K562 (cell line): ENCODE measurements around the gene MED12. TPM values are rescaled to one million over a fixed set of nuclear protein-coding genes. Genes with fewer than 3 reads are reported as not detected.
A peak's percentile ranks its signal among the peaks of the same experiment; 100 is the strongest.

Experiments used
- ATAC-seq: fragments of 200-7000 bp; cut with Tn5 transposase; 3 replicates; pipeline ENCODE4 v1.9.1; 2020; ENCODE audit warnings: moderate library complexity
- BruUV-seq: library from RNA; stranded (reverse); fragments of 400-500 nt; replicated peaks from 2 replicates; lab custom pipeline; 2021; lab: Mats Ljungman, UMichigan
- CTCF ChIA-PET: fragments of 300-600 bp; formaldehyde crosslinking; extraction: SDS; loops from one replicate; lab custom pipeline; 2021; ENCODE audit warnings: low intra/inter-chr PET ratio; lab: Yijun Ruan, JAX
- POLR2A ChIA-PET: fragments of 300-600, 350-650 bp; sonication (Branson Sonifier 250); formaldehyde crosslinking; extraction: SDS; loops from one replicate; lab custom pipeline; 2021; ENCODE audit warnings: antibody characterized with exemption, inconsistent platforms; lab: Yijun Ruan, JAX
- DNase-seq, 4 experiments: peaks; one replicate each; pipeline versions ENCODE4 v3.0.0 to v3.0.0-alpha.2; 2011 to 2018; ENCODE audit warnings: low spot score in 3 of 4, mixed read lengths in 3 of 4; ENCODE audit errors: extremely low read depth in 1 of 4
- FAIRE-seq: peaks from 2 replicates; lab custom pipeline; 2011; peaks lifted over from hg19 to GRCh38; lab: Jason Lieb, UNC
- H2AFZ ChIP-seq: 2 replicates; pipeline ENCODE4 v1.6.0; 2011; ENCODE audit warnings: low read depth, low read length, control low read depth, inconsistent platforms
- H3K27ac ChIP-seq: fragments of 200-600 bp; 3 replicates; pipeline ENCODE4 v1.8.0; 2011; ENCODE audit warnings: low read depth, mild to moderate bottlenecking, control low read depth, inconsistent platforms, low read length, moderate library complexity, mixed read lengths; ENCODE audit errors: extremely low read depth
- H3K27me3 ChIP-seq, 2 experiments: fragments of 300-600 bp in 1 of 2; 2 replicates in 1 of 2; 3 replicates in 1 of 2; pipeline versions ENCODE4 v1.6.0 to v1.8.0; 2011; ENCODE audit warnings: inconsistent platforms in 2 of 2, low read length in 2 of 2, mild to moderate bottlenecking in 1 of 2, mixed read lengths in 1 of 2, moderate library complexity in 1 of 2; ENCODE audit not compliant: control insufficient read depth in 2 of 2, insufficient read depth in 2 of 2
- H3K36me3 ChIP-seq: fragments of 300-600 bp; 3 replicates; pipeline ENCODE4 v1.8.0; 2011; ENCODE audit warnings: mild to moderate bottlenecking, low read length, inconsistent platforms; ENCODE audit not compliant: control insufficient read depth, insufficient read depth
- H3K4me1 ChIP-seq, 2 experiments: fragments of 200-600 bp in 1 of 2; replicated peaks in 1 of 2; 2 replicates in 1 of 2; 3 replicates in 1 of 2; pipeline versions ENCODE4 v1.5.1 to v1.8.0; 2011; ENCODE audit warnings: inconsistent platforms in 2 of 2, low read length in 2 of 2, mild to moderate bottlenecking in 1 of 2, mixed read lengths in 1 of 2, moderate library complexity in 1 of 2; ENCODE audit not compliant: control insufficient read depth in 2 of 2, insufficient read depth in 2 of 2
- H3K4me2 ChIP-seq: 2 replicates; pipeline ENCODE4 v1.6.1; 2011; ENCODE audit warnings: low read length, control low read depth, inconsistent platforms, mixed read lengths; ENCODE audit not compliant: insufficient read depth
- H3K4me3 ChIP-seq: fragments of 200-600 bp; sonication (generic), shearing (Covaris generic); 2 replicates; pipeline ENCODE4 v1.5.1; 2016; ENCODE audit warnings: control low read depth, inconsistent platforms
- H3K79me2 ChIP-seq: fragments of 200-600 bp; 3 replicates; pipeline ENCODE4 v1.8.0; 2011; ENCODE audit warnings: low read length, inconsistent platforms; ENCODE audit not compliant: control insufficient read depth, insufficient read depth
- H3K9ac ChIP-seq, 2 experiments: 2 replicates each; pipeline versions ENCODE4 v1.6.0 to v1.6.1; 2011; ENCODE audit warnings: low read depth in 2 of 2, low read length in 2 of 2, control low read depth in 1 of 2, inconsistent platforms in 1 of 2, mild to moderate bottlenecking in 1 of 2, mixed read lengths in 1 of 2; ENCODE audit not compliant: insufficient read depth in 1 of 2
- H3K9me1 ChIP-seq: one replicate; pipeline ENCODE4 v1.6.0; 2011; ENCODE audit warnings: inconsistent platforms, mild to moderate bottlenecking, low read length, moderate library complexity; ENCODE audit not compliant: control insufficient read depth, insufficient read depth
- H3K9me3 ChIP-seq: replicated peaks from 2 replicates; pipeline ENCODE4 v1.5.1; 2011; ENCODE audit warnings: low read depth, low read length, inconsistent platforms; ENCODE audit not compliant: control insufficient read depth, insufficient read depth
- H4K20me1 ChIP-seq: replicated peaks from 2 replicates; pipeline ENCODE4 v1.6.1; 2011; ENCODE audit warnings: low read length, inconsistent platforms, mixed read lengths; ENCODE audit not compliant: control insufficient read depth, insufficient read depth
- CBFA2T2 ChIP-seq: fragments of 450-650 bp; conservative IDR thresholded peaks from 2 replicates; pipeline ENCODE4 v1.6.1; 2017; ENCODE audit warnings: mild to moderate bottlenecking
- CBFA2T3 ChIP-seq: fragments of 450-650 bp; IDR thresholded peaks from 2 replicates; pipeline ENCODE4 v1.6.1; 2017
- CXXC5 ChIP-seq: fragments of 250-450 bp; sonication (Bioruptor Pico); IDR thresholded peaks from 2 replicates; pipeline ENCODE4 v1.8.0; 2022; ENCODE audit warnings: inconsistent platforms, mild to moderate bottlenecking, moderate library complexity
- HDAC2 ChIP-seq: fragments of 450-650 bp; IDR thresholded peaks from 2 replicates; pipeline ENCODE4 v1.6.1; 2016; ENCODE audit warnings: mild to moderate bottlenecking
- MBD2 ChIP-seq: sonication (generic); IDR thresholded peaks from 2 replicates; pipeline ENCODE4 v1.6.1; 2016; ENCODE audit warnings: low read depth, borderline replicate concordance
- MXD1 ChIP-seq: fragments of 250-450 bp; sonication (Bioruptor Pico); IDR thresholded peaks from 2 replicates; pipeline ENCODE4 v1.8.0; 2021; ENCODE audit warnings: borderline replicate concordance, mild to moderate bottlenecking, moderate library complexity; ENCODE audit not compliant: poor library complexity, severe bottlenecking
- MXI1 ChIP-seq: IDR thresholded peaks from 2 replicates; pipeline ENCODE4 v1.6.1; 2011; ENCODE audit warnings: low read depth, mild to moderate bottlenecking, improper control_type of control experiment, low read length
- NCOR1 ChIP-seq: fragments of 450-650 bp; IDR thresholded peaks from 2 replicates; pipeline ENCODE4 v1.6.1; 2016; ENCODE audit warnings: mild to moderate bottlenecking, moderate library complexity
- NR2C1 ChIP-seq, 2 experiments: fragments of 450-650 bp; IDR thresholded peaks; 2 replicates each; pipeline ENCODE4 v1.6.1; 2017; ENCODE audit warnings: mild to moderate bottlenecking in 2 of 2, antibody characterized with exemption in 1 of 2, inconsistent platforms in 1 of 2, missing compliant biosample characterization in 1 of 2, missing genetic modification characterization in 1 of 2
- NR2C2 ChIP-seq, 2 experiments: fragments of 200-800 bp in 1 of 2; sonication (Bioruptor generic) in 1 of 2; sonication (generic) in 1 of 2; formaldehyde crosslinking in 1 of 2; IDR thresholded peaks; 2 replicates each; pipeline versions ENCODE4 v1.6.1 to v1.8.0; 2016 to 2022; ENCODE audit warnings: mild to moderate bottlenecking in 1 of 2, missing compliant biosample characterization in 1 of 2, missing genetic modification characterization in 1 of 2, missing genetic modification reagents in 1 of 2
- PTTG1 ChIP-seq: fragments of 450-650 bp; IDR thresholded peaks from 2 replicates; pipeline ENCODE4 v1.6.1; 2016; ENCODE audit warnings: low read depth, mild to moderate bottlenecking, missing genetic modification characterization, missing compliant biosample characterization
- RBFOX2 ChIP-seq: fragments of 200-400 bp; formaldehyde crosslinking; IDR thresholded peaks from 2 replicates; pipeline ENCODE4 v1.6.1; 2017; ENCODE audit warnings: low read depth, mild to moderate bottlenecking, low read length, moderate library complexity
- SLC30A9 ChIP-seq: fragments of 250-450 bp; sonication (Bioruptor Pico); IDR thresholded peaks from 2 replicates; pipeline ENCODE4 v1.8.0; 2022; ENCODE audit warnings: mild to moderate bottlenecking, moderate library complexity
- THRB ChIP-seq: fragments of 450-650 bp; formaldehyde crosslinking; conservative IDR thresholded peaks from 2 replicates; pipeline ENCODE4 v1.4.0; 2022; ENCODE audit warnings: mild to moderate bottlenecking, missing genetic modification characterization
- ZBTB11 ChIP-seq, 3 experiments: fragments of 200-800 bp in 1 of 3; fragments of 250-450 bp in 1 of 3; fragments of 450-650 bp in 1 of 3; sonication (Bioruptor Pico) in 1 of 3; sonication (Bioruptor generic) in 1 of 3; formaldehyde crosslinking in 1 of 3; IDR thresholded peaks; 2 replicates each; pipeline versions ENCODE4 v1.6.1 to v1.8.0; 2016 to 2022; ENCODE audit warnings: mild to moderate bottlenecking in 2 of 3, missing genetic modification characterization in 2 of 3, missing compliant biosample characterization in 1 of 3, moderate library complexity in 1 of 3
- ZNF134 ChIP-seq: fragments of 250-450 bp; sonication (Bioruptor Pico); conservative IDR thresholded peaks from 2 replicates; pipeline ENCODE4 v1.4.0; 2020
- WGBS: fragments of 100-300 bp; shearing (Covaris generic); methylation state at CpG from one replicate; pipeline ENCODE4 v1.1.6; 2016; ENCODE audit warnings: low coverage, mixed read lengths; ENCODE audit not compliant: insufficient coverage; ENCODE audit errors: missing lambda C conversion rate; 5-methylcytosine and 5-hydroxymethylcytosine counted together
- in situ Hi-C: fragments of 300-500 bp; cut with MboI; formaldehyde crosslinking; loops from 4 replicates; pipeline ENCODE4 v1.15.0; 2018; ENCODE audit warnings: inconsistent platforms, mixed read lengths
- intact Hi-C: fragments of 100-400 bp; cut with micrococcal nuclease; formaldehyde crosslinking; loops from 2 replicates; pipeline ENCODE4 v1.14.2; 2022
- polyA plus RNA-seq, 8 experiments: library from polyadenylated mRNA; depleted of rRNA in 4 of 8; stranded (reverse) in 5 of 8; unstranded in 3 of 8; fragments of >200 nt; fragmentation: Nextera tagmentation in 2 of 8; fragmentation: Illumina TruSeq in 1 of 8; extraction: Ambion mirVana in 2 of 8; extraction: Trizol in 1 of 8; gene quantifications; 2 replicates each; pipeline versions ENCODE4 v1.2.1 to v1.2.3, GENCODE V29; 2011 to 2014; ENCODE audit warnings: inconsistent platforms in 1 of 8, missing spikeins in 1 of 8
- total RNA-seq, 7 experiments: library from RNA; depleted of rRNA in 6 of 7; stranded (reverse); fragments of >200 nt in 6 of 7; fragmentation: Illumina TruSeq in 2 of 7; extraction: Trizol in 2 of 7; gene quantifications; 2 replicates each; pipeline versions ENCODE4 v1.2.1 to v1.2.3, GENCODE V29; 2011 to 2021; ENCODE audit warnings: low replicate concordance in 1 of 7

Gene MED12
- total and polyA plus RNA-seq, 9 of the 15 experiments (the other 6 are each of a cell fraction or from before 2014, with no cell fraction given) = 1.6 to 49.7 (median 8.6) TPM

DNA sequence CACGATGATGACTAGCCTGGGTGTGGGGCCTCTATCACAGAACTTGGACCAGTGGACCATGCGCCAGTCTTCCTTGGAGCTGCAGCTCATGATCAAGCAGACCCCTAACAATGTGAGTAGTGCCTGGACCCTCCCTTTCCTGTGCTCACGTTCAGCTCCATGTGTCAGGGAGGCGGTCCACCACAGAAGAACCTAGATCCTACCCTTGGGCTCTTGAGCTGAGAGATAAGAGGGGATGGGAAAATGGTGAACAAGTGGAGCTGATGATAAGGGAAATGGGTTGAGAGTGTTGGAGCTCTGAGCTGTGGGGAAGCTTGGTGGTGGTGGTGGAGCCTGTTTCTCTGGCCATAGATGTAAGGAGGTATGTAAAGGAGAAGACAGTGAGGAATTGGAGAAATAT, 13.1 kb downstream of the MED12 start (continued):
- TF ChIP-seq HDAC2 (0 out of 2 replicates have a peak, but pooled peaks have one; percentile 41), CXXC5 (peak; percentile 34; the same call in 1 of the 2 replicates), MBD2 (peak; percentile 31; the same call in 1 of the 2 replicates), ZBTB11 (CRISPR knock-in tag; IDR thresholded peaks at IDR 0.05) (peak in 1 of 3 experiments; percentile 45; a peak in 1 of 6 replicates), RBFOX2 (no peak)

DNA sequence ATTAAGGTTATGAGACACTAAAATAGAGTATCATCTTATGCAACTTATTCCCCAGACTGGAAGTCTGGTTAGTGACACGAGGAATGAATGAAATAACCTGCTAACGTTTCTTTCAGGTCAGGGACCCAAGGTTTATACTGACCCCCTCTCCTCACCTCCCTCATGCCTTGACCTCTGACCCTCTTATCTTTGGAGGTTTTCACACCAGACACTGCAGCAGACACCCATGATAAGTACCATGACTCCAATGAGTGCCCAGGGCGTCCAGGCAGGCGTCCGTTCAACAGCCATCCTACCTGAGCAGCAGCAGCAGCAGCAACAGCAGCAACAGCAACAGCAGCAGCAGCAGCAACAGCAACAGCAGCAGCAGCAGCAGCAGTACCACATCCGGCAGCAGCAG, 22.0 kb downstream of the MED12 start:
- Histone ChIP-seq H3K27ac (no peak overlapping the region), H4K20me1 (no peaks in the 10 kb centered on the region), H3K9me3 (no peaks in the 10 kb centered on the region), H2AFZ (no peak overlapping the region), H3K9me1 (peaks cover 2% of the 10 kb centered on the region), H3K27me3 (no peaks in the 10 kb centered on the region), H3K36me3 (peaks cover 66% of the 10 kb centered on the region), H3K79me2 (no peaks in the 10 kb centered on the region), H3K9ac (0 out of 4 replicates have a peak overlapping the region, but pooled peaks of 1 of the 2 experiments have one; percentile 35), H3K4me1 (peaks cover 0 to 16% of the 10 kb centered on the region in 2 experiments; a peak in 2 of 5 replicates), H3K4me3 (no peak overlapping the region), H3K4me2 (no peak overlapping the region)
- intact Hi-C loops (no loop called here), in situ Hi-C loops (no loop called here)
- WGBS = 26% methylated on average over 6 of the region's 6 CpGs
- ATAC-seq (peak; percentile 43; the same call in 2 of the 3 replicates), DNase-seq (peak in 1 of 4 experiments; percentile 52), FAIRE-seq (no peak)
- CTCF ChIA-PET = no interaction called here
- no peak for TF ChIP-seq SLC30A9 (CRISPR knock-in tag)
- peak; percentile 53 for TF ChIP-seq CBFA2T3
- no peak for TF ChIP-seq PTTG1
- no peak for TF ChIP-seq MXD1 (CRISPR knock-in tag)
- no peak for TF ChIP-seq NR2C2 (CRISPR knock-in tag; IDR thresholded peaks at IDR 0.05)
- peak; percentile 24; the same call in 1 of the 2 replicates for TF ChIP-seq NR2C2 (tag; IDR thresholded peaks at IDR 0.05)
- no peak for TF ChIP-seq ZNF134
- TF ChIP-seq CBFA2T2 = peak; percentile 35
- no peak for TF ChIP-seq MXI1
- peak; percentile 80 for TF ChIP-seq NR2C1 (IDR thresholded peaks at IDR 0.05)
- peak; percentile 80 for TF ChIP-seq NR2C1 (tag; IDR thresholded peaks at IDR 0.05)
- 0 out of 2 replicates have a peak, but pooled peaks have one; percentile 6 for TF ChIP-seq NCOR1
- no peak for TF ChIP-seq THRB (CRISPR knock-in tag)
- POLR2A ChIA-PET = no interaction called here
- BruUV-seq = no TSS peak
